WTC11 (cell line): ENCODE measurements around the gene EBP.

Experiments
- CBFB ChIP-seq: sonication (generic); formaldehyde crosslinking; IDR thresholded peaks from 2 replicates; pipeline ENCODE4 v1.8.1; 2022; ENCODE audit warnings: mild to moderate bottlenecking, low read depth, missing genetic modification reagents
- NFE2L1 ChIP-seq: sonication (generic); formaldehyde crosslinking; IDR thresholded peaks from 2 replicates; pipeline ENCODE4 v1.8.1; 2023; ENCODE audit warnings: missing genetic modification reagents
- PRDM15 ChIP-seq: sonication (generic); formaldehyde crosslinking; IDR thresholded peaks from 2 replicates; pipeline ENCODE4 v1.8.0; 2022; ENCODE audit warnings: missing genetic modification reagents
- TEAD4 ChIP-seq: sonication (generic); formaldehyde crosslinking; IDR thresholded peaks from 2 replicates; pipeline ENCODE4 v1.8.0; 2022; ENCODE audit warnings: mild to moderate bottlenecking, missing genetic modification reagents
- TP53 ChIP-seq: sonication (generic); formaldehyde crosslinking; IDR thresholded peaks from 2 replicates; pipeline ENCODE4 v1.8.1; 2023; ENCODE audit warnings: mild to moderate bottlenecking, missing genetic modification reagents
- ZNF425 ChIP-seq: fragments of 250-450 bp; sonication (Bioruptor Pico); conservative IDR thresholded peaks from 2 replicates; pipeline ENCODE4 v1.9.0; 2021; ENCODE audit warnings: mild to moderate bottlenecking
- TF ChIP-seq, protein P1 (sequence below): fragments of 200-600 bp; IDR thresholded peaks from 2 replicates; pipeline ENCODE4 v1.8.0; 2022; ENCODE audit warnings: antibody characterized with exemption
- TF ChIP-seq, protein P2 (sequence below): sonication (generic); formaldehyde crosslinking; IDR thresholded peaks from 2 replicates; pipeline ENCODE4 v1.8.0; 2022; ENCODE audit warnings: mild to moderate bottlenecking, missing genetic modification reagents
- TF ChIP-seq, protein P3 (sequence below): sonication (generic); formaldehyde crosslinking; IDR thresholded peaks from 2 replicates; pipeline ENCODE4 v1.8.0; 2023; ENCODE audit warnings: mild to moderate bottlenecking, missing genetic modification reagents
- TF ChIP-seq, protein P4 (sequence below): sonication (generic); formaldehyde crosslinking; IDR thresholded peaks from 2 replicates; pipeline ENCODE4 v1.8.0; 2023; ENCODE audit warnings: missing genetic modification reagents, mild to moderate bottlenecking, borderline replicate concordance

GRCh38 chrX:48473704-48473990 is 48.0 kb upstream of the EBP start:
- TF ChIP-seq PRDM15 (CRISPR knock-in tag) (no peak), TEAD4 (no peak), TP53 (CRISPR knock-in tag) (no peak), CBFB (no peak), ZNF425 (CRISPR knock-in tag) (no peak), NFE2L1 (CRISPR knock-in tag) (no peak)
- TF ChIP-seq, protein P1, sequence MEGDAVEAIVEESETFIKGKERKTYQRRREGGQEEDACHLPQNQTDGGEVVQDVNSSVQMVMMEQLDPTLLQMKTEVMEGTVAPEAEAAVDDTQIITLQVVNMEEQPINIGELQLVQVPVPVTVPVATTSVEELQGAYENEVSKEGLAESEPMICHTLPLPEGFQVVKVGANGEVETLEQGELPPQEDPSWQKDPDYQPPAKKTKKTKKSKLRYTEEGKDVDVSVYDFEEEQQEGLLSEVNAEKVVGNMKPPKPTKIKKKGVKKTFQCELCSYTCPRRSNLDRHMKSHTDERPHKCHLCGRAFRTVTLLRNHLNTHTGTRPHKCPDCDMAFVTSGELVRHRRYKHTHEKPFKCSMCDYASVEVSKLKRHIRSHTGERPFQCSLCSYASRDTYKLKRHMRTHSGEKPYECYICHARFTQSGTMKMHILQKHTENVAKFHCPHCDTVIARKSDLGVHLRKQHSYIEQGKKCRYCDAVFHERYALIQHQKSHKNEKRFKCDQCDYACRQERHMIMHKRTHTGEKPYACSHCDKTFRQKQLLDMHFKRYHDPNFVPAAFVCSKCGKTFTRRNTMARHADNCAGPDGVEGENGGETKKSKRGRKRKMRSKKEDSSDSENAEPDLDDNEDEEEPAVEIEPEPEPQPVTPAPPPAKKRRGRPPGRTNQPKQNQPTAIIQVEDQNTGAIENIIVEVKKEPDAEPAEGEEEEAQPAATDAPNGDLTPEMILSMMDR, result no peak
- TF ChIP-seq, protein P2, sequence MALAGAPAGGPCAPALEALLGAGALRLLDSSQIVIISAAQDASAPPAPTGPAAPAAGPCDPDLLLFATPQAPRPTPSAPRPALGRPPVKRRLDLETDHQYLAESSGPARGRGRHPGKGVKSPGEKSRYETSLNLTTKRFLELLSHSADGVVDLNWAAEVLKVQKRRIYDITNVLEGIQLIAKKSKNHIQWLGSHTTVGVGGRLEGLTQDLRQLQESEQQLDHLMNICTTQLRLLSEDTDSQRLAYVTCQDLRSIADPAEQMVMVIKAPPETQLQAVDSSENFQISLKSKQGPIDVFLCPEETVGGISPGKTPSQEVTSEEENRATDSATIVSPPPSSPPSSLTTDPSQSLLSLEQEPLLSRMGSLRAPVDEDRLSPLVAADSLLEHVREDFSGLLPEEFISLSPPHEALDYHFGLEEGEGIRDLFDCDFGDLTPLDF, result no peak
- TF ChIP-seq, protein P3, sequence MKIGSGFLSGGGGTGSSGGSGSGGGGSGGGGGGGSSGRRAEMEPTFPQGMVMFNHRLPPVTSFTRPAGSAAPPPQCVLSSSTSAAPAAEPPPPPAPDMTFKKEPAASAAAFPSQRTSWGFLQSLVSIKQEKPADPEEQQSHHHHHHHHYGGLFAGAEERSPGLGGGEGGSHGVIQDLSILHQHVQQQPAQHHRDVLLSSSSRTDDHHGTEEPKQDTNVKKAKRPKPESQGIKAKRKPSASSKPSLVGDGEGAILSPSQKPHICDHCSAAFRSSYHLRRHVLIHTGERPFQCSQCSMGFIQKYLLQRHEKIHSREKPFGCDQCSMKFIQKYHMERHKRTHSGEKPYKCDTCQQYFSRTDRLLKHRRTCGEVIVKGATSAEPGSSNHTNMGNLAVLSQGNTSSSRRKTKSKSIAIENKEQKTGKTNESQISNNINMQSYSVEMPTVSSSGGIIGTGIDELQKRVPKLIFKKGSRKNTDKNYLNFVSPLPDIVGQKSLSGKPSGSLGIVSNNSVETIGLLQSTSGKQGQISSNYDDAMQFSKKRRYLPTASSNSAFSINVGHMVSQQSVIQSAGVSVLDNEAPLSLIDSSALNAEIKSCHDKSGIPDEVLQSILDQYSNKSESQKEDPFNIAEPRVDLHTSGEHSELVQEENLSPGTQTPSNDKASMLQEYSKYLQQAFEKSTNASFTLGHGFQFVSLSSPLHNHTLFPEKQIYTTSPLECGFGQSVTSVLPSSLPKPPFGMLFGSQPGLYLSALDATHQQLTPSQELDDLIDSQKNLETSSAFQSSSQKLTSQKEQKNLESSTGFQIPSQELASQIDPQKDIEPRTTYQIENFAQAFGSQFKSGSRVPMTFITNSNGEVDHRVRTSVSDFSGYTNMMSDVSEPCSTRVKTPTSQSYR (CRISPR knock-in tag), result no peak
- TF ChIP-seq, protein P4, sequence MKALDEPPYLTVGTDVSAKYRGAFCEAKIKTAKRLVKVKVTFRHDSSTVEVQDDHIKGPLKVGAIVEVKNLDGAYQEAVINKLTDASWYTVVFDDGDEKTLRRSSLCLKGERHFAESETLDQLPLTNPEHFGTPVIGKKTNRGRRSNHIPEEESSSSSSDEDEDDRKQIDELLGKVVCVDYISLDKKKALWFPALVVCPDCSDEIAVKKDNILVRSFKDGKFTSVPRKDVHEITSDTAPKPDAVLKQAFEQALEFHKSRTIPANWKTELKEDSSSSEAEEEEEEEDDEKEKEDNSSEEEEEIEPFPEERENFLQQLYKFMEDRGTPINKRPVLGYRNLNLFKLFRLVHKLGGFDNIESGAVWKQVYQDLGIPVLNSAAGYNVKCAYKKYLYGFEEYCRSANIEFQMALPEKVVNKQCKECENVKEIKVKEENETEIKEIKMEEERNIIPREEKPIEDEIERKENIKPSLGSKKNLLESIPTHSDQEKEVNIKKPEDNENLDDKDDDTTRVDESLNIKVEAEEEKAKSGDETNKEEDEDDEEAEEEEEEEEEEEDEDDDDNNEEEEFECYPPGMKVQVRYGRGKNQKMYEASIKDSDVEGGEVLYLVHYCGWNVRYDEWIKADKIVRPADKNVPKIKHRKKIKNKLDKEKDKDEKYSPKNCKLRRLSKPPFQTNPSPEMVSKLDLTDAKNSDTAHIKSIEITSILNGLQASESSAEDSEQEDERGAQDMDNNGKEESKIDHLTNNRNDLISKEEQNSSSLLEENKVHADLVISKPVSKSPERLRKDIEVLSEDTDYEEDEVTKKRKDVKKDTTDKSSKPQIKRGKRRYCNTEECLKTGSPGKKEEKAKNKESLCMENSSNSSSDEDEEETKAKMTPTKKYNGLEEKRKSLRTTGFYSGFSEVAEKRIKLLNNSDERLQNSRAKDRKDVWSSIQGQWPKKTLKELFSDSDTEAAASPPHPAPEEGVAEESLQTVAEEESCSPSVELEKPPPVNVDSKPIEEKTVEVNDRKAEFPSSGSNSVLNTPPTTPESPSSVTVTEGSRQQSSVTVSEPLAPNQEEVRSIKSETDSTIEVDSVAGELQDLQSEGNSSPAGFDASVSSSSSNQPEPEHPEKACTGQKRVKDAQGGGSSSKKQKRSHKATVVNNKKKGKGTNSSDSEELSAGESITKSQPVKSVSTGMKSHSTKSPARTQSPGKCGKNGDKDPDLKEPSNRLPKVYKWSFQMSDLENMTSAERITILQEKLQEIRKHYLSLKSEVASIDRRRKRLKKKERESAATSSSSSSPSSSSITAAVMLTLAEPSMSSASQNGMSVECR (CRISPR knock-in tag), result no peak
